GM21737 (cell line): ENCODE measurements around the gene CCDC33.
"Not testable (repeated sequence)": the region's sequence is repeated elsewhere in the genome, so short reads cannot be mapped to it uniquely, and the experiment has no call there.

ENCODE experiments used
- ATAC-seq: cut with Tn5 transposase; IDR thresholded peaks from one replicate; pipeline ENCODE4 v1.9.1; 2021; ENCODE audit warnings: mild to moderate bottlenecking, moderate library complexity; ENCODE audit not compliant: unreplicated experiment

Gene CCDC33

DNA sequence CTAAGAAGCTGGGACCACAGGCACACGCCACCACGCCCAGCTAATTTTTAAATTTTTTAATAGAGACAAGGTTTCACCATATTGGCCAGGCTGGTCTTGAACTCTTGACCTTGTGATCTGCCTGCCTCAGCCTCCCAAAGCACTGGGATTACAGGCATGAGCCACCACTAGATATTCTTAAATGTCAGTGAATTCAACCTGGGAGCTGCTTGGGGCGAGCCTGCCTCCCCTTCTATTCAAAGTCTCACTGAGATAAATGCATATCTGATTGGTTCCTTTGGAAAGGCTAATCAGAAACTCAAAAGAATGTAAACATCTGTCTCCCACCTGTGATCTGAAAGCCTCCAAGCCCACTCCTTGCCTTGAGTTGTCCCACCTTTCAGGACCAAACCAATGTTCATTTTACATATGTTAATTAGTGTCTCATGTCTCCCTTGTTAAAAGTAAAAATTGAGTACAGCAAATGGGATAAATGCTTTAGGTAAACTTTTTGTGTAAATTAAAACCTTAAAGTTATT lies 116.3 kb downstream of the CCDC33 start:
- ATAC-seq, result no peak

DNA sequence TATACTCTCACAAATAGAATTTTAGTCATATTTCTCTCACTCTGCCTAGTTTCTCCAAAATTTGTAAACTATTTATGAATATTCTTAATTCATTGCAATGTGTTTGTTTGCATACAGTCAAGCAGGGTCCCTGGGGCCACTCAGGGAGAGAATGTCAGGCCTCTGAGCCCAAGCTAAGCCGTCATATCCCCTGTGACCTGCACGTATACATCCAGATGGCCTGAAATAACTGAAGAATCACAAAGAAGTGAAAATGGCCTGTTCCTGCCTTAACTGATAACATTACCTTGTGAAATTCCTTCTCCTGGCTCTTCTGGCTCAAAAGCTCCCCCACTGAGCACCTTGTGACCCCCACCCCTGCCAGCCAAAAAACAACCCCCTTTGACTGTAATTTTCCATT lies 117.9 kb downstream of the CCDC33 start:
- ATAC-seq, result not testable (repeated sequence)

DNA sequence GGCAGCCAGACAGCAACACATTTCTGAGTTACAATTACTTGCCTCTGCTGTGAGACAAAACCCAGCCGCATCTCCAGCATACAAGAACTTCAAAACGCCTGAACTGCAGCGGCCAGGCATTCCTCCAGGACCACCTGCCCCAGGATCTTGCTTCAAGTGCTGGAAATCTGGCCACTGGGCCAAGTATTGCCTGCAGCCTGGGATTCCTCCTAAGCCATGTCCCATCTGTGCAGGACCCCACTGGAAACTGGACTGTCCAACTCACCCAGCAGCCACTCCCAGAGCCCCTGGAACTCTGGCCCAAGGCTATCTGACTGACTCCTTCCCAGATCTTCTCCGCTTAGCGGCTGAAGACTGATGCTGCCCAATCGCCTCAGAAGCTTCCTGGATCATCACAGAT lies 119.9 kb downstream of the CCDC33 start:
- ATAC-seq, result not testable (repeated sequence)

DNA sequence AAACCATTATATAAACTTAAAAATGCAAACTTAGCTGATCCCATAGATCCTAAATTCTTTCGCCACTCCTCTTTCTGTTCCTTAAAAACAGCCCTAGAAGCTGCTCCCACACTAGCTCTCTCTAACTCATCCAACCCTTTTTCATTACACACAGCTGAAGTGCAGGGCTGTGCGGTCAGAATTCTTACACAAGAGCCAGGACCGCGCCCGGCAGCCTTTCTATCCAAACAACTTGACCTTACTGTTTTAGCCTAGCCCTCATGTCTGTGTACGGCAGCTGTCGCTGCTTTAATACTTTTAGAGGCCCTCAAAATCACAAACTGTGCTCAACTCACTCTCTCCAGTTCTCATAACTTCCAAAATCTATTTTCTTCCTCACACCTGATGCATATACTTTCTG lies 121.4 kb downstream of the CCDC33 start:
- not testable (repeated sequence) for ATAC-seq

DNA sequence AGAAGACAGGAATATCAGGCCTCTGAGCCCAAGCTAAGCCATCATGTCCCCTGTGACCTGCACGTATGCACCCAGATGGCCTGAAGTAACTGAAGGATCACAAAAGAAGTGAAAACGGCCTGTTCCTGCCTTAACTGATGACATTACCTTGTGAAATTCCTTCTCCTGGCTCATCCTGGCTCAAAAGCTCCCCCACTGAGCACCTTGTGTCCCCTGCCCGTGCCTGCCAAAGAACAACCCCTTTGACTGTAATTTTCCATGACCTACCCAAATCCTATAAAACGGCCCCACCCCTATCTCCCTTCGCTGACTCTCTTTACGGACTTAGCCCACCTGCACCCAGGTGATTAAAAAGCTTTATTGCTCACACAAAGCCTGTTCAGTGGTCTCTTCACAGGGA lies 123.2 kb downstream of the CCDC33 start:
- ATAC-seq, result not testable (repeated sequence)

DNA sequence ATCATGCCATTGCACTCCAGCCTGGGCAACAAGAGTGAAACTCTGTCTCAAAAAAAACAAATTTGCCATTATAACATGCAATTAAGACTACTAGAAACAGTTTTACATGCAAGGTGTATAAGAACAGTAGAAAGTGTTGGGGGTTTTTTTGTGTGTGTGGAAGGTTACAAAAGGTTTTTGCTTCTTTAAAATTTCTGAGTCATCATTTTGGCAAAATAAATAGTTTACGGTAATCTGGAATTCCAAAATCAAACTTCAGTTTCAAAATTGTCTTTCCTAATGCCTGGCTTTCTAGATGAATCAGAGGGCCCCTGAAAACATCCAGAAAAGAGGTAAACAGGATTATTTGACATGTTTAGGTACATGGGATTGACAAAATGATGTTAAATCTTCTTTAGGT lies 124.7 kb downstream of the CCDC33 start:
- ATAC-seq, result not testable (repeated sequence)

DNA sequence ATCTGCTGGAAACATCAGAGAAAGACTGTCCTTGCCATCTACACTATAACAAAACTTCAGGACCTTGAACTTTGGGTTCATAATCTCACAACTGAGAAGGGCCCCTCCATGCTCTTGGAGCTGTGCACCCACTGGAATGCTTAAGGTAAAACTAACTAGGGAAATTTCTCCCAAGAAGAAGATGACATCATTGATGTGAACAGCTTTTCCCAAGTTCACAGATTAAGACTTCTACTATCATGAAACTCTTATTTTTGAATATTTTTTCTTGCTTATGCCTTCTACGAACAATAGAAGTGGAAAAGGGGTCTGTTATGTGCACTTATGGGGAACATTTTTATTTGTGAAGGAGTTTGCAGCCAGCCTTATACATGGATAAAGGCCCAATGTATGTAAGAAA lies 126.4 kb downstream of the CCDC33 start:
- ATAC-seq, result no peak

DNA sequence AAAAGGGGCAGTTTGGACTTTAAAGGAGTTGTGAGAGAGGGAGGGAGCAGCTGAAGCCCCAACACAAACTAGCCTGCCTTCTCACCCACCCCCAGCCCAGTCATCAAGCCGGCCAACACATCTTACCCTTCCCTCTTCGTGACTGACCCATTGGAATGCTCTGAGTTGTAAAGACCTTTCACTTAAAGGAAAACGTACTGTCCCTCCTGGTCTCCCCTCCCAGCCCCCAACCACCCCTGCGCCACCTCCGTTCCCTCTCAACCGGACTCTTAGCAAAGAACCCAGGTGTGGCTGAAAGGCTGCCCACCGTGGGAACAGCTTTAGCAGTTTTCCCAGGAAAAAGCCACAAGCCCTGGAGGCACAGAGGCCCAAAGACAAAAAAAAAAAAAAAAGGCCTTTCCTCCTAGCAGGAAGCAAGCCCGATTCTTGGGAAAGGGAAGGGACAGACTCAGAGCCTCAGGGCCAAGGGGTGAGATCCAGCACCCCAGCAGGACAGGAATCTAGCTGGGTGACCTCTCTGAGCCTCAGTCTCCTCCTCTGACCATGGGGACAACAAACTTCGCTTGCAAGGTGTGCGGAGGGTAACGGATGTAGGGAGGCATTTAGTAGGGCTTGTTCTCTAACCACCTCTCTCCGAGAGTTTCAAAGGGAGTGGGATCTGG lies 128.9 kb downstream of the CCDC33 start:
- ATAC-seq, result no peak

DNA sequence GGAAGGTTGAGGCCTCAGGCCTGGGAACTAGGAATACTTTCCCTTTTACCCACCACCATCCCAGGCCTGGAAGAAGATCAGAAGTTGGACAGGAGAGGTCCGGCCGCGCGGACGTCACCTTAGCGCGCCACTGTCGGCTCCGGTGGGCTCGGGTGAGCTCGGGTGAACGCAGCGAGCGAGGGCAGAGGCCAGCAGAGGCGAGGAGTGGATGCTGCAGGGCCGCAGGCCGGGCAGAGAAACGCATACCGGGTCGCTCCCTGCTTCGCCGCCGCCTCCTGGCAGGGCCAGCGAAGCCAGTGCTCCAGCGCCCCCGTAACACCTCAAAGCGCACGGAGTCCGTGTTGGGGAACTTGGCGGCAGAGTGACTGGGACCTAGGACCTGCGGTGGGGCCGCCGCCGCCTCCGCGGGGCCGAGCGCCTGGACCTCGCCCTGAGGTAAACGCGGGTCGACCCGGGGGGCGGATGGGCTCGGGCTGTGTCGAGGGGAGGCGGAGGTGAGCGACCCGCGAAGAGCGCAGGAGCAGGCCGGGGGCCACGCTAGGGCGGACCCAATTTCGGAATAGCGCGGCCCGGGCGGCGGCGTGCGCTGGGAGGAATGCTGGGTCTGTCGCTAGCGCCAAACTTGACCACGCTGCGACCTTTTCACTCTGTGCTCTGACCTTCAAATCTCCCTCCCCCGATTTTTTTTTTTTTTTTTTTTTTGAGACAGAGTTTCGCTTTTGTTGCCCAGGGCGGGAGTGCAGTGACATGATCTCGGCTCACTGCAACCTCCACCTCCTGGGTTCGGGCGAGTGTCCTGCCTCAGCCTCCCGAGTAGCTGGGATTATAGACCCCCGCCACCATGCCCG lies 129.7 kb downstream of the CCDC33 start:
- ATAC-seq, result no peak

DNA sequence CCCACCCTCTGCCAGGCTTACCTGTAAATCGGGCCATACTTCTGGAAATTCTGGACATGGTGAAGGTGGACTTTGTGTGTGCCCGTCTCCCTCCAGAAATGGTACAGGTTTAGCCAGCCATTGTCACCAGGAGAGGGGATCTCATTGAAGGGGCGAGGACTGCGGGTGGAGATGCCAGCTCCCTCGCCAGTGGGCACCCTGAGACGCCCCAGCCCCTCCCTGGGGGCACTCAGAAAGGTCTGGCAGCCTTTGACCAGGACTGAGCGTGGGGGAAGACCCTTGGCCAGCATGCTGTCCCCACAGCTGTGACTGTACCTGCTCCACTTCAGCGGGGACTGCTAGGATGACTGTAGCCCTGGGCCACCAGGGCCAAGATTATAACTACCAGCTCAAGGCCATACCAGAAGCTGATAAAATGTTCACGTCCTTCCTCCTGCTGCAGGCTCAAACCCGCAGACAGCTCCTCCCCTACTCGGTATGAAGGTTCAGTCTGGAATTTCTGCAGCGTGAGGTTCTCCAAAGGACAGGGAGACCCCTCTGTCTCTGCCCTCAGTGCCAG lies 131.2 kb downstream of the CCDC33 start, which contains the start of gene CYP11A1:
TSS of gene CYP11A1 (minus strand) at position 351 of the 559 bp plus-strand sequence. CDS start at position 290, 61 bp downstream.
- ATAC-seq, result no peak

DNA sequence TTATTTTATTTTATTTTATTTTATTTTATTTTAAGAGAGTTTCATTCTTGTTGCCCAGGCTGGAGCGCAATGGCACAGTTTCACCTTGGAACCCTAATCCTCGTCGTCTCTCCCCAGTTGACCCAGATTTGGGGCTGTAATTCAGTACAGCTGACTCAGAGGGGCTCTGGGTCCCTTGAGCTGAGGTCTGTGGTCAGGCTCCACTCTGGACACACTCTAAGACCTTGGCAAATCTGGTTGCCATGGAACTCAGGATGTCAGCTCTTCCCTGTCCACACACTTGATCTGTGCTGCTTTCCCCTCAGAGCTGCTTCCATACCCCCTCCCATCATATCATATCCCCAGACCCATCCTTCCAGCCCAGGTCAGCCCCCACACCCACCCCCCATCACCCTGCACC lies 132.0 kb downstream of the CCDC33 start:
- no peak for ATAC-seq

DNA sequence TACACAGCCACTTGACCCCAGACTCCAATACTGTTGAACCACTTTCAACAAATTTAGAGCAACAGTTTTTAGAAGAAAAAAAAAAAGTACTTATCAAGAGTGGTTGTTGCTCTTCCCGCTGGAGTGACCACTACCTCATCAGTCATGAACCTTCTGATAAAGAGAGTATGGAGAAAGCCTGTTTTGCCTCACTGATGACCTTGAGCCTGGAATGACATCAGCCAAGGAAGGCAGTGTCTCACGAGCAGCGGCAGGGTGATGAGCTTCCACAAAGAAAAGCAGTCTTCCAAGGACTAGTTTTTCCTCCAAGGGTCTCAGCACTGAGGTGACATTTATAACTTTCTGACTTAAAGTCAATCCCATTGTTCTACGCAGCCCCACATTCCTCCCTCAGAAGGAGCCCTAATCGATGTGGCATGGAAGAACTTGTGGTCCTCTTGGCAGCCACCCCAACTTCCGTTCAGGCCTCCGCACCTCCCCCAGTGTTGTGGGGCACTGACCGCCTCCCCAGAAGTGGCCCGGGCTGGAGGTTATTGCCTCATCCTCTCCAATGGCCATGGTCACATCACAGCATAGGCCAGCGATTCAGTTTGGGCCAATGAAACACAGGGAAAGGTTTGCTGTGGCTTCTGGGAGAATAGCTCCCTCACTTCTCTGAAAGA lies 133.1 kb downstream of the CCDC33 start:
- no peak for ATAC-seq

DNA sequence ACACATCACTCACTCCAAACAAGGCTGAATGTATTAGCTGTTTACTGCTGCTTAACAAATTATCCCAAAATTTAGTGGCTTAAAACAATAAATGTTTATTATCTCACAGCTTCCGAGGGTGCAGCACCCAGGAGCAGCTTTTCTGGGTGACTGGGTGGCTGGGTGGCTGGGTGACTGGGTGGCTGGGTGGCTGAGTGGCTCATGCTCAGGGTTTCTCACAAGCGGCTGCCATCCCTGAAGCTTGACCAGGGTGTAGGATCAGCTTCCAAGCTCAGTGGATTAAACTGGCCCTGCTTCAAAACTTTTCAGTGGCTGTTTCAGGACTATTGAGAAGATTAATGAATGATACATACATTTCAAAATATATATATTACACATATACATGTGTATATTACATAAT lies 133.6 kb downstream of the CCDC33 start:
- ATAC-seq, result no peak

DNA sequence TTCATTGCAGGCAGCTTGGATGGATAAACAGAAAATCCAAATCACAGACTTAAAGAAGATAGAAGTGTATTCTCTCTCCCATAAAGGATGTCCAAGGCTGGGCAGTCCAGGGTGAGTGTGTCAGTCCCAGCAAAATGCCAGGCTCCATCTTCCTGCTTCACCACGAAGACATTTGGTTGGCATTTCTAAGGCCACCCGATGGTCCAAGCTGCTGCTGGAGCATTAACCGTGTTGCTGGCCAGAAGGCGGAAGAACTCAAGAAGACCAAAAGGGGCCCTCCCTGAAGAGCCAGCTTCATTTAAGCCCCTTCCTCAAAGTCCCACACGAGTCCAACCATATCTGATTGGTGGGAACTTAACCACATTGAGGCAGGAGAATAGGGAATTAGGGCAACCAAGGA lies 134.3 kb downstream of the CCDC33 start:
- ATAC-seq, result no peak

DNA sequence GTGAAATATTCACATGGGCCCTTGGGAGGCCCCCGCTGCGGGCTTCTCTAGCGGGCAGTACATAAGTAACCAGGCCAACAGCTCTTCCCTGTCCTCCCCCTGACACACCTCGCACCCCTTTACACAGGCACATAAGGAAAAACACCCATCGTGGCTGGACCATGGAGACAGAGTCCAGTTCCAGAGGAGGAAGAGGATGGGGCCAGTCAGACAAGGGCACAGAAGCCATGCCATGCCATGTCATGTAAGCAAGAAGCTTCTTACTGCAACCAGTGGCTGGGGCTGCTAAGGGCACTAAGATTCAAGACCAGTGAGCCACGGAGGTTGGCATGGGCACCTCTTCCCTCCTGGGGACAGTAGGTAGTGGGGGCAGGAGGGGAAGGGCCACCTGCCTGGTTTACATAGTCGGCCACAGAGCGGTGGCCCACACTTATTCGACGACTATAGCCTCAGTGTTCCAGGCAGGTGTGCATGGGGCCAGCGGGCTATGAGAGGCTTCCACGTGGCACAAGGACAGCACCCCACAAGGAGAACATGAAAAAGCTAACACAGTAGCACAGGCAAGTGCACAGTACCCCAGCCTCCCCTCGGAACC lies 137.0 kb downstream of the CCDC33 start:
- ATAC-seq, result no peak

DNA sequence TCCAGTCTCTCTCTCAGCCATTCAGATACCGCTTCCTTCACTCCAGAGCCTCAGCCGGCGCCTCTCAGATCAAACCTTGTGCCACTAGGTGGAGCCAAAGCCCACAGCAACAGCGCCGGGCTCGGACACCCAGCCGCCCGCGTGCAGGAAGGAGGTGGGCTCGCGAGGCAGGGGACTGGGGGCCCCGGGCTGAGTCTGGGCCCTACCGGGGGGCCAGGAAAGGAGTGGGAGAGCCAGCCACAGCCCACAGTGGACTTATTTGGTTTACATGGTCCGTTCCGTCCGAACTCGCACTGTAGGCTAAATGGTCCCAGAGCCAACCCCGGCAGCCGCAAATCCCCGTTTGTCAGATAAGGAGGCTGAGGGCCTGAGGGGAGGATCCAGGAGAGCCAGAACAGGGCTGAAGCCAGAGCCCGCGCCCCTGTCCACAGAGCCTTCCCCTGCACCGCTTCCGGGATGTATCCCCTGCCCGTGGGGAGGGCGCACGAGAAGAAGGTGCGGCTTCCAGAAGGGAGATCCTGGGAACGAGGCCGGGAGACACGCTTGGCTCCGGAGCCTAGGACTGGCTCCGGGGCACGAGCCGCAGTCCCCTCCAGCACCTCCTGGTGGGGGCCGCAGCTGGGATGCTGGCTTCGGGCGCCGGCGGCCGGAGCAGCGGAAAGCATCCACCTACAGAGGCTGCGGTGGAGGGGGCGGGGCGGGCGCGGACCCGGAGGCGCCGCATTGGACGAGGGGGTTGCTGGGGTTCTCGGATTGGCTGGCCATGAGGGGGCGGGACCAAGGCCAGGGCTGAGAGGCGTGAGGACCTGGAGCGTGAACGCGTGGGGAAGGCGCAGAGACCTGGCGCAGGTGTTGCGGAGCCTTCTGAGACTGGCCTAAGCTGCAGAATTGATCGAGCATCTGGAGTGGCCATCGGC lies 137.9 kb downstream of the CCDC33 start:
- ATAC-seq, result peak; percentile 65

DNA sequence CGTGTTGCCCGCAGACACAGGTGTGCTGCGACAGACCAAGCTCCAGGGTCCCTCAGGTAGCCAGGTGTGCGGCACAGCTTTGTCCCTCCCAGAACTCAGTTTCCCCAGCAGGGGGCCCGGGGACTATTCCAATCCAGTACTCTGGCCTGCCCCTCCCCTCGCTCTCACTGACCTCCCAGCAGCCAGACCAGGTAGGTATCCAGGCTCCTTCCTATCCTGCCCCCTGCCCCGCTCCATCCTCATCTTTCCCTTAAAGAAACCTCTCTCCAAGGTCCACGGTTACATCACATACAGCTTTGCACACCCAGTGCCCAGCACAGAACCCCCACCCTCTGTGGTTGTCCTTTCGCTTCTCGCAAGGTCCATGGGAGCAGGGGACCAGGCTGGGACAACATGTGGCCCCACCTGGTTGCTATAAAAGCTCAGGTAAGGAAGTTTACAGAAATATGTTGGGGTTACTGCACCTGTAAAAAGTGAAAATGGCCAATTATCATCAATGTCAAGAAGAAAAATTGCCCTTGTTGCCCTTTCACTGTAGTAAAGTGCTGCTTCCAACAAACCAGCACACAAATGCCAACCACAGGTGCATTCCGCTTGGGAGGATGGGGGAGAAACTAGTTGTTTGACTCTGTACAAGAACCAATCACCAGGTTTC lies 138.6 kb downstream of the CCDC33 start:
- no peak for ATAC-seq

DNA sequence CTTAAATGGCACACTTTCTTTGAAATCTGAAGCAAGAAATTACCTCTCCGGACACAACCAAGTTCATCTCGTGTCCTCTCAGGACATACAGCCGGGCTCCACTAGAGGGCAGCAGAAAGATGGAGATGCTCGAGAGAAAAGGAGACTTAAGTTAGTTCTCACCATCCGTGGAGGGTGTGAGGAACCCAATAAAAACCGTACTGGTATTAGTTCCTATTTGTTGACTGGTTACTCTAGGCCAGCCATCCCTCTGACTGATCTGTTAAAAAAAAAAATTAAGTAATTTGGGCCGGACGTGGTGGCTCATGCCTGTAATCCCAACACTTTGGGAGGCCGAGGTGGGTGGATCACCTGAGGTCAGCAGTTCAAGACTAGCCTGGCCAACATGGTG lies 139.2 kb downstream of the CCDC33 start:
- no peak for ATAC-seq

DNA sequence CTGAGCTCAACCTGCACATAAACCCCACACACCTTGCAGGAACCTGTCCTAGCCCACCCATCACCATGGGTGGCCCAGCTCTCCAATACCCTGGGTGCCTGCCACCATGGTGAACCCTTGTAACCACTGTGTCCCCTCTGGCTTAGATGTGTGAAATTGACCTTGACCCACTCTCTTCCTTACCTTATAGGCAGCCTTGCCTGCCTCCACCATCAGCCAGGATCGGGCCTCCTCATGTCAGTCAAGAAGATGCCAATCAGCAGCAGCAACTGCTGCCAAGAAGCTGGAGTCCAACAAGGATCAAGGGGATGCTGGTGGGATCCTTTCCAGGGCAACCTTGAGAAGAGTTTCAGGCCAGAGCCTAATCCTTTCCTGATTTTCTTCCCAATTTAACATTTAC lies 140.1 kb downstream of the CCDC33 start:
- ATAC-seq, result no peak
